GM12878 (cell line): ENCODE data around the gene ACTL6B. TPM values are rescaled to one million over a fixed set of nuclear protein-coding genes. Genes with fewer than 3 reads are reported as not detected.
"Not testable (repeated sequence)": the region's sequence is repeated elsewhere in the genome, so short reads cannot be mapped to it uniquely, and the experiment has no call there.

Experiments
- ATAC-seq: fragments of 200-7000 bp; cut with Tn5 transposase; 3 replicates; pipeline ENCODE4 v1.9.1; 2020; ENCODE audit warnings: mild to moderate bottlenecking, moderate library complexity
- BruUV-seq: library from RNA; stranded (reverse); fragments of 400-500 nt; replicated peaks from 2 replicates; lab custom pipeline; 2021; lab: Mats Ljungman, UMichigan
- CTCF ChIA-PET: fragments of 300-600 bp; sonication (Branson Sonifier 250); formaldehyde crosslinking; extraction: SDS; loops from one replicate; lab custom pipeline; 2021; ENCODE audit warnings: inconsistent platforms; lab: Yijun Ruan, JAX
- POLR2A ChIA-PET: fragments of 350-600 bp; formaldehyde crosslinking; extraction: SDS; loops from one replicate; lab custom pipeline; 2021; ENCODE audit warnings: inconsistent platforms; lab: Charles Lee
- RAD21 ChIA-PET: fragments of 300-600 bp; sonication (Branson Sonifier 250); formaldehyde crosslinking; loops from one replicate; lab custom pipeline; 2023; ENCODE audit warnings: antibody characterized with exemption; ENCODE audit not compliant: unreplicated experiment; lab: Charles Lee
- SMC1A ChIA-PET: fragments of 300-600 bp; sonication (Branson Sonifier 250); formaldehyde crosslinking; loops from one replicate; lab custom pipeline; 2023; ENCODE audit not compliant: unreplicated experiment, uncharacterized antibody; lab: Charles Lee
- DNase-seq: peaks from one replicate; pipeline ENCODE4 v3.0.0-alpha.2; 2011; ENCODE audit warnings: low read depth, low spot score
- FAIRE-seq: peaks from 3 replicates; lab custom pipeline; 2011; peaks lifted over from hg19 to GRCh38; lab: Jason Lieb, UNC
- H2AFZ ChIP-seq: 2 replicates; pipeline ENCODE4 v1.6.0; 2011; ENCODE audit warnings: low read depth, low read length, control low read depth; ENCODE audit not compliant: control insufficient read depth
- H3K27ac ChIP-seq: 2 replicates; pipeline ENCODE4 v1.5.1; 2011; ENCODE audit warnings: control low read depth; ENCODE audit not compliant: control insufficient read depth, insufficient read depth
- H3K27me3 ChIP-seq, 2 experiments: replicated peaks in 1 of 2; 2 replicates each; pipeline versions ENCODE4 v1.6.0 to v1.6.1; 2011; ENCODE audit warnings: low read length in 1 of 2; ENCODE audit not compliant: control insufficient read depth in 2 of 2, insufficient read depth in 2 of 2
- H3K36me3 ChIP-seq, 2 experiments: 2 replicates each; pipeline ENCODE4 v1.5.1; 2011; ENCODE audit warnings: low read length in 1 of 2; ENCODE audit not compliant: control insufficient read depth in 2 of 2, insufficient read depth in 2 of 2
- H3K4me1 ChIP-seq: 2 replicates; pipeline ENCODE4 v1.6.1; 2011; ENCODE audit warnings: mild to moderate bottlenecking, low read length, moderate library complexity, mixed read lengths; ENCODE audit not compliant: control insufficient read depth, insufficient read depth
- H3K4me2 ChIP-seq: 2 replicates; pipeline ENCODE4 v1.6.0; 2011; ENCODE audit warnings: control low read depth; ENCODE audit not compliant: control insufficient read depth, insufficient read depth
- H3K4me3 ChIP-seq: fragments of 200-600 bp; sonication (generic); 2 replicates; pipeline ENCODE4 v1.5.1; 2016
- H3K79me2 ChIP-seq: 2 replicates; pipeline ENCODE4 v1.6.0; 2011; ENCODE audit warnings: low read length; ENCODE audit not compliant: control insufficient read depth, insufficient read depth
- H3K9ac ChIP-seq: 2 replicates; pipeline ENCODE4 v1.8.0; 2011; ENCODE audit warnings: low read length, control low read depth, mixed read lengths; ENCODE audit not compliant: control insufficient read depth, insufficient read depth
- H3K9me3 ChIP-seq: replicated peaks from 3 replicates; pipeline ENCODE4 v1.5.1; 2011; ENCODE audit warnings: mild to moderate bottlenecking, low read length; ENCODE audit not compliant: control insufficient read depth, insufficient read depth
- H4K20me1 ChIP-seq: 2 replicates; pipeline ENCODE4 v1.6.0; 2011; ENCODE audit not compliant: control insufficient read depth, insufficient read depth
- BACH1 ChIP-seq: fragments of 450-650 bp; IDR thresholded peaks from 2 replicates; pipeline ENCODE4 v1.6.1; 2017; ENCODE audit warnings: mild to moderate bottlenecking, borderline replicate concordance
- CHD1 ChIP-seq: IDR thresholded peaks from 2 replicates; pipeline ENCODE4 v1.6.1; 2012; ENCODE audit warnings: low read depth, low read length, improper control_type of control experiment
- ELK1 ChIP-seq: IDR thresholded peaks from 2 replicates; pipeline ENCODE4 v1.6.1; 2012; ENCODE audit warnings: low read depth, low read length, improper control_type of control experiment
- ESRRA ChIP-seq: IDR thresholded peaks from 2 replicates; pipeline ENCODE4 v1.6.1; 2012; ENCODE audit warnings: mild to moderate bottlenecking, low read length, improper control_type of control experiment
- MTA3 ChIP-seq: IDR thresholded peaks from 2 replicates; pipeline ENCODE4 v1.6.1; 2012; ENCODE audit warnings: low read length, inconsistent platforms, borderline replicate concordance
- MYC ChIP-seq: IDR thresholded peaks from 2 replicates; pipeline ENCODE4 v1.6.1; 2011; ENCODE audit warnings: mild to moderate bottlenecking, low read length, moderate library complexity, inconsistent platforms; ENCODE audit not compliant: insufficient read depth, insufficient replicate concordance, insufficient read length, severe bottlenecking
- PML ChIP-seq: IDR thresholded peaks from 2 replicates; pipeline ENCODE4 v1.6.1; 2012; ENCODE audit warnings: low read length, inconsistent platforms
- RB1 ChIP-seq: fragments of 450-650 bp; formaldehyde crosslinking; IDR thresholded peaks from 2 replicates; pipeline ENCODE4 v1.6.1; 2017; ENCODE audit warnings: mild to moderate bottlenecking, borderline replicate concordance
- SPI1 ChIP-seq: IDR thresholded peaks from 2 replicates; pipeline ENCODE4 v1.6.1; 2011; ENCODE audit warnings: low read depth, mild to moderate bottlenecking, low read length, moderate library complexity, borderline replicate concordance; ENCODE audit not compliant: insufficient read depth
- SRF ChIP-seq, 2 experiments: IDR thresholded peaks; 2 replicates each; pipeline ENCODE4 v1.6.1; 2011; ENCODE audit warnings: low read depth in 2 of 2, low read length in 2 of 2, mild to moderate bottlenecking in 1 of 2, moderate library complexity in 1 of 2
- STAT3 ChIP-seq: IDR thresholded peaks from 2 replicates; pipeline ENCODE4 v1.6.1; 2011; ENCODE audit warnings: low read depth, low read length, improper control_type of control experiment
- TARDBP ChIP-seq: IDR thresholded peaks from 2 replicates; pipeline ENCODE4 v1.6.1; 2016; ENCODE audit warnings: borderline replicate concordance
- ZBED1 ChIP-seq: IDR thresholded peaks from 2 replicates; pipeline ENCODE4 v1.6.1; 2016; ENCODE audit warnings: borderline replicate concordance
- ZBTB4 ChIP-seq: fragments of 450-650 bp; formaldehyde crosslinking; IDR thresholded peaks from 2 replicates; pipeline ENCODE4 v1.4.0; 2022; ENCODE audit warnings: mild to moderate bottlenecking, moderate library complexity
- WGBS: methylation state at CpG from one replicate; pipeline ENCODE4 v1.1.6; 2016; ENCODE audit warnings: low lambda C conversion rate; ENCODE audit not compliant: insufficient replicate concordance, insufficient coverage; ENCODE audit errors: missing lambda C conversion rate; 5-methylcytosine and 5-hydroxymethylcytosine counted together
- in situ Hi-C: fragments of 300-500 bp; cut with MboI; formaldehyde crosslinking; loops from 9 replicates; pipeline ENCODE4 v1.14.3; 2018; ENCODE audit warnings: mixed read lengths
- intact Hi-C: fragments of 100-400 bp; cut with micrococcal nuclease; formaldehyde crosslinking; loops from one replicate; pipeline ENCODE4 v1.14.2; 2022; ENCODE audit not compliant: unreplicated experiment
- polyA plus RNA-seq, 11 experiments: library from polyadenylated mRNA; depleted of rRNA in 4 of 11; unstranded in 6 of 11; stranded (reverse) in 5 of 11; fragments of >200 nt; fragmentation: Nextera tagmentation in 4 of 11; fragmentation: Illumina TruSeq in 1 of 11; extraction: Ambion mirVana in 4 of 11; extraction: Trizol in 1 of 11; gene quantifications; 1 replicate in 1 of 11; 2 replicates in 10 of 11; pipeline versions ENCODE4 v1.2.1 to v1.2.3, GENCODE V29; 2011 to 2016; ENCODE audit warnings: inconsistent platforms in 2 of 11, missing spikeins in 2 of 11, low read depth in 1 of 11
- total RNA-seq, 4 experiments: library from RNA; depleted of rRNA in 3 of 4; stranded (reverse); fragments of >200 nt in 3 of 4; fragmentation: Illumina TruSeq in 1 of 4; extraction: Trizol in 1 of 4; gene quantifications; 2 replicates each; pipeline versions ENCODE4 v1.2.1 to v1.2.3, GENCODE V29; 2013 to 2021

Gene ACTL6B
- total and polyA plus RNA-seq, 10 of the 15 experiments (the other 5 are each of a cell fraction or from before 2014, with no cell fraction given) = not detected

GRCh38 chr7:100669106-100669505 lies 12.9 kb upstream of the ACTL6B start:
- H4K20me1 ChIP-seq, H3K79me2 ChIP-seq, in situ Hi-C loops, H2AFZ ChIP-seq, SMC1A ChIA-PET, FAIRE-seq, ATAC-seq, H3K4me1 ChIP-seq, H3K27ac ChIP-seq, DNase-seq, H3K36me3 ChIP-seq, H3K9me3 ChIP-seq, H3K27me3 ChIP-seq, BruUV-seq, POLR2A ChIA-PET, H3K4me3 ChIP-seq, intact Hi-C loops, RAD21 ChIA-PET, H3K4me2 ChIP-seq, H3K9ac ChIP-seq: not testable (repeated sequence)
- CTCF ChIA-PET = interaction anchor here (1.0 to 2.2 kb wide), 3 partner anchors 22 to 53 kb away, joined by 3 to 10 read pairs (median 6); partner anchors contain the start of gene POP7
- 79% methylated on average over 12 of the region's 12 CpGs for WGBS

GRCh38 chr7:100668069-100668449 lies 11.8 kb upstream of the ACTL6B start:
- ChIA-PET SMC1A (interaction anchor here (1.2 kb wide), 1 partner anchor 38 kb away, joined by 3 read pairs; the partner anchor contains the start of gene POP7), RAD21 (no interaction called here), POLR2A (interaction anchor here (0.6 kb wide), 1 partner anchor 184 kb away, joined by 4 read pairs; no protein-coding TSS in a partner anchor), CTCF (interaction anchor here (0.8 to 2.2 kb wide), 4 partner anchors 11 to 38 kb away, joined by 3 to 10 read pairs (median 4); partner anchors contain the start of gene POP7)
- H4K20me1 ChIP-seq = no peaks in the 10 kb centered on the region
- in situ Hi-C loops (no loop called here), intact Hi-C loops (no loop called here)
- no peaks in the 10 kb centered on the region for H3K36me3 ChIP-seq
- 92% methylated on average over 2 of the region's 2 CpGs for WGBS
- H3K9me3 ChIP-seq = no peaks in the 10 kb centered on the region
- H3K79me2 ChIP-seq = no peaks in the 10 kb centered on the region
- H3K4me2 ChIP-seq = no peak overlapping the region
- H3K9ac ChIP-seq = no peak overlapping the region
- no peak overlapping the region for H2AFZ ChIP-seq
- H3K4me3 ChIP-seq = no peak overlapping the region
- H3K27me3 ChIP-seq = no peaks in the 10 kb centered on the region
- no peak for ATAC-seq
- no peak overlapping the region for H3K27ac ChIP-seq
- FAIRE-seq = no peak
- DNase-seq = no peak
- no peaks in the 10 kb centered on the region; the same call in 1 of the 2 replicates for H3K4me1 ChIP-seq
- no TSS peak for BruUV-seq
- no peak for TF ChIP-seq ZBTB4 (CRISPR knock-in tag)
- TF ChIP-seq PML = no peak
- TF ChIP-seq ZBED1 = no peak
- TF ChIP-seq STAT3 = no peak
- no peak for TF ChIP-seq RB1
- no peak for TF ChIP-seq ESRRA
- TF ChIP-seq SPI1 = no peak
- TF ChIP-seq BACH1 = no peak
- no peak for TF ChIP-seq TARDBP
- no peak for TF ChIP-seq SRF (IDR thresholded peaks at IDR 0.05; ENCODE audit: low read depth in 2 of 2, low read length in 2 of 2)
- TF ChIP-seq MTA3 = no peak
- no peak for TF ChIP-seq MYC
- TF ChIP-seq ELK1 = no peak
- no peak for TF ChIP-seq CHD1
